Skeletal muscle cell (primary cell): ENCODE measurements around the gene TMPRSS11F.

Source experiments
- DNase-seq: peaks from one replicate; pipeline ENCODE4 v3.0.0-alpha.2; 2010; ENCODE audit warnings: low read depth
- H3K4me3 ChIP-seq: 2 replicates; pipeline ENCODE4 v1.5.1; 2011; ENCODE audit warnings: low read depth, mild to moderate bottlenecking, control low read depth, low read length, moderate library complexity

The TMPRSS11F gene

DNA sequence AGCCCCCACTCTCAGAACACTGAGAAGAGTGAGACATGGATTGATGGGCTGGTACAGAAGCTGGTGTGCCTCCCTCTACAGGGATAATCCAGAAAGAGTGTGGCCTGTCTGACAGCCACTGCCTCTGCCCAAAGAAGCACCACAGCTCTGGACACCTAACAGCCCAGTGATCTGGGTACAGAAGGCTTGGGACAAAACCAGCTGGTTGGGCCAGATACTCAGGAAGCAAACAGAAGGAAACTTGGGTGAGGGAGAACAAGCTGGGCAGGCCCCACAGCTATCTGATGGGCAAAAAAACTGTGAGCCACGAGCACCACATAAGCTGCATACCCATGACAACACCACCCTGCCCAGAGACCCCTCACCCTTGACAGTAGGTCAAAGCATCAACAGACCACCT, 46.9 kb downstream of the TMPRSS11F start:
- DNase-seq: no peak
- H3K4me3 ChIP-seq: no peak overlapping the region

- DNase-seq: no peak
- no peak overlapping the region for H3K4me3 ChIP-seq
Measured at GRCh38 chr4:68079928-68080327, 49.7 kb downstream of the TMPRSS11F start.

DNA sequence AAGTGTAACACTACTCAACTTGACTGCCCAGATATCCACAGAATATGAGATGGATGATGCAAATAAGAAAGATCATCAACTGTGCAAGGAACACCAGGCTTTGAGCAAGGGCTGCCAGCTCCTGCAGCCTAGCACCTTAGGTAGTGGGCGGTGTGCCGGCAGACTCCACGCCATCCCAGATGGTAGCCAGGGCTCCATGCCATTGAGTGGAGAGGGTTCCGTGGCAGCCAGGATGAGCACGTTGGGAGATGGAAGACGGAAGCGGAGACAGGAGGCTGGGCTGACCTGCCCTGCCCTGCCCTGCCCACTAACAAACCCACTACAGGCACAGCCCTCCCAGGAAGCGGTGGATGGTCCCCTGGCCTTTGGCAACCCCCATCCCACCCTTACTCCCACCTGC, 51.9 kb downstream of the TMPRSS11F start:
- DNase-seq: no peak
- no peak overlapping the region for H3K4me3 ChIP-seq

GRCh38 chr4:68077301-68077700, 52.4 kb downstream of the TMPRSS11F start:
- no peak overlapping the region for H3K4me3 ChIP-seq
- no peak for DNase-seq

- H3K4me3 ChIP-seq: no peak overlapping the region
- no peak for DNase-seq
Measured at GRCh38 chr4:68076194-68076593, 53.5 kb downstream of the TMPRSS11F start.

DNA sequence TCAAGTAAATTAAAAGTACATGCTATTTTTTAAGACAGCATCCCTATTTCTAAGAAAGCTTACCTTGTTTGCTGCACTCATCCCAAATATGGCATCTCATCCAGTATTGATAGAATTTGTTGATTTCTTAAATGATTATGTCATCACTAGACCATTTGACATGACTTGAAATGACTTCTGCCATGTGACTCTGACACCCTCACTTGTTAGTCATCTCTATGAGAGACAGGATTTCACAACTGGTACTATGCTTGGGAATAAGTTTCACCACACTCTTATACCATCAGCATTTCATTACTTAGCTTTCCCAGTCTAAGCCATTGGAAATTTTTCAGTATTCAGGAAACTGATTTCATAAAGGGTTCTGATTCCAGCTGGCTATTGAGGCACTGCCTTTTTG, 55.3 kb downstream of the TMPRSS11F start:
- no peak overlapping the region for H3K4me3 ChIP-seq
- peak; percentile 3 for DNase-seq

DNA sequence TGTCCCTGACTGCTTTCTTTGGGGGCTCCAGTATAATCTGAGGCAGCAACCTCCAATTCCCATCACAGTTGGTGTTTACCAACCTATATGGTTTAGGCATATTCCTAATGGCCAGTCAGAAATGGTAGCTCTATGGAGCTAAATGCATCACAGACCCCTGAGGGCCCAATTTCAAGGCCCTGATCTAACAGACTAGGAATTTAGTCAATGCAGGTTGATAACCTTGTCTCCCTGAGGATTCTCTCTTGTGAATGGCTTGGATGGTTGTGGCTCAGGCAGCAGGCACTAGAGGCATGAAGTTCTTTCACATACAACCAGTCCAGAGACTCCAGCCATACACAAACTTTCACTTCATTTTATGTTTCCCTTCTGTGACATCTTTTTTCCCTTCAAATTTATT, 59.4 kb downstream of the TMPRSS11F start:
- no peak overlapping the region for H3K4me3 ChIP-seq
- no peak for DNase-seq

DNA sequence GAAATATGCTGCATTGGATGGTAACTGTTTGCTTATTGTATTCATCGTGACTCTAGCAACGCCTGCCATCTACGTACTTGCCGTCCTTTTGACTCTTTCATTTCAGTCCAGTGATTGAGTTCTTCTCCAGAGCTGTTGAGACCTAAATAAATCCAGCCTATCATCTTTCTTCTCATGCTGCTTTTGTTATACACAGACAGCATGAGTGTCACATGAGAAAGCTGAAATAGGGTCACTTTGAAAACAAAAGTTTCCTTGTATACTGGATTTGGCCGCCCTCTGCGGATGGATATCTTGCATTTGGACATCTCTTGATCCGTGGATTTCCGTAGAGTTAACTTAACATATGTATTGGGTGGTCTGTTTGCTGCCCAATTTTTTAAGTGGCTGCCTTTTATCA, 67.2 kb downstream of the TMPRSS11F start:
- H3K4me3 ChIP-seq: no peak overlapping the region
- DNase-seq: no peak

DNA sequence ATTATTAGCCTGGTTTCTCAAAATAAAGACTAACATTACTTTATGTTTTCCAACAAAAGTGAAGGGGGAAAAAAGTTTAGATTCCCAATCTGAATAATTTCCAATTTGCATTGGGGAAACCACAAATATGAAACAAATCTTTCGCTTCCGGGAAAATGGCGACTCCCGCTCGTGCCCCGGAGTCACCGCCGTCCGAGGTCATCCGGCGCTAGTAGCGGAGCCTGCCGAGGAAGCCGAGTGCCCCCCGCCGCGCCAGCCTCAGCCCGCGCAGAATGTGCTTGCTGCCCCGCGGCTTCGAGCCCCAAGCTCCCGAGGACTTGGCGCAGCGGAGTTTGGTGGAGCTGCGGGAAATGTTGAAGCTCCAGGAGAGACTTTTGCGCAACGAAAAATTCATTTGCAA, 91.4 kb downstream of the TMPRSS11F start:
- no peak for DNase-seq
- H3K4me3 ChIP-seq: no peak overlapping the region

DNA sequence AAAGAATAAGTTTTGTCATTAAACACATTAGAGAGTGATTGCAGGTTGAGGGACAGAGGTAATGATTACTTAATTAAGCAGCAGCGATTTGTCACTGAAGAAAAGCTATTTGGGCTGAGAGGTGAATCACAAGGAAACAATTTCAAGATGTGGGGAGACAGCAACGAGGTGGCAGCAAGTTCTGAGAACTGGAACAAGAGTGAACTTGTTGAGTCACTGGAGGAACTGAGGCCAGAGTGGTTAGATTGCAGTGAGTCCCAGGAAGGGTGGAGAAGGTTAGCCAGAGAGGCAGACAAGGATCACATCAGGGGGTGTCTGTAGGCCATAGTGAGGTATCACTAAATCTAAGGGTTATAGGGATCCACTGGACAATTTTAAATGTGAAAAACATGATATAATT, 108.5 kb downstream of the TMPRSS11F start:
- no peak overlapping the region for H3K4me3 ChIP-seq
- no peak for DNase-seq

- no peak overlapping the region for H3K4me3 ChIP-seq
Measured at GRCh38 chr4:68011684-68012083, 118.0 kb downstream of the TMPRSS11F start.

More at GRCh38 chr4:68011684-68012083, 118.0 kb downstream of the TMPRSS11F start:
- no peak for DNase-seq
